Fibroblast of skin of right quadriceps (primary cell): ENCODE measurements around the gene SIM1.

Source experiments
- DNase-seq: peaks from one replicate; pipeline ENCODE4 v3.0.0-alpha.2; 2013

SIM1 gene

GRCh38 chr6:100455230-100456124 is 9.2 kb downstream of the SIM1 start:
- no peak for DNase-seq

GRCh38 chr6:100454551-100455229 is 10.0 kb downstream of the SIM1 start:
- no peak for DNase-seq

DNA sequence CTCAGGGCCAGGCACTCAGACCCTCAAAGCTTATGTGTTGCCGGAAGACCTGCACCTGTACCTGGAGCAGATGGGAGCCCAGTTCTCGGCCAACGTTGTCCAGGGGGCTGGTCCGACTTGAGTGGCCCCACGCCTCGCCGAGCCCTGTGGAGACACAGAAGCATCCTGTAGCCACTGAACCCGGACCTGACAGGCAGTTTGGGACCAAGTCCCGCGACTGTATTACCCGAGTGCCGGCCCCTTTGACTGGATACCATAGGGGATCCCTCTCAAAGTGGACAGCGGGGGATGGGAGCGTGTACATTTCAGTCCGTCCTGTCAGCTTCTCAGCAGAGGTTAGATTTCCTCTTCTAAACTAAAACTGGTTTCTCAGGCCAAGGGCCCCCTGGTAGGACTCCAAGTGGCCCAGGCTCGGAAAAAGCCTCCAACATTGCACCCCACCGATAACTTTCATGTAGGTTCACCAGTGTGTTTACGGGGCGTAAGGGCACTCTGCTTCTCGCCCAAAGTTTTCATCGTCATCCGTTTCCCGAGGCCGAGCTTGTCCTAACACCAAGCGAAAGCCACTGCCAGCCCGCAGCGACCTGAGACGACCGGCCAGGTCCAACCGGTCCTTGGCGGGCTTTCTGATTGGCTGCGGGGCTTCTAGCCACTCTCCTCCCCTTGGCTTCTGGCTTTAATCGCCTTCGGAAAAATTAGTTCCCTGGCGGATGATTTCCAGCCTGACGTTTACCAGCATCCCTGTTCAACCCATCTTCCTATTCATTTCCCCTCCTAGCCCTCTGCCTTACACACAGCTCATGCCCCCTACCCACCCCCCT is 10.8 kb downstream of the SIM1 start:
- DNase-seq, result no peak

GRCh38 chr6:100452998-100453397 is 11.7 kb downstream of the SIM1 start:
- peak; percentile 43 for DNase-seq

DNA sequence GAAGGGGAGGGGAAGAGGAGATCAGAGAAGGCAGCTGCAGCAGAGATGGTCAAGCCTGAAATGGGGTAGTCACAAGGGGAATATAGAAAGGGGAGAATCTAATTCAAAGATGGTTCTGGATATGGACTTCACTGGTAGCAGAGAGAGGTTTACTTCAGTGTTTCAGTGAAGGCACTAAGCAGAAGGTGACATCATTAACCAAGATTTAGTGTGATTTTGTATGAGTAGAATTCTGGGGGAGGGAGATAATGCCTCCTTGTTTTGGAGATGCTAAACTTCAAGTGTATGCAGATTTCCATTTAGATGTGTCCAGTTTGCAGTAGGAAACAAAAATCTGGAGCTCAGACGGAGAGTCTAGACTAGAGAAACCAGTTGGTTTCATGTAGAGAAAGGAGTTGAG is 13.1 kb downstream of the SIM1 start:
- no peak for DNase-seq

DNA sequence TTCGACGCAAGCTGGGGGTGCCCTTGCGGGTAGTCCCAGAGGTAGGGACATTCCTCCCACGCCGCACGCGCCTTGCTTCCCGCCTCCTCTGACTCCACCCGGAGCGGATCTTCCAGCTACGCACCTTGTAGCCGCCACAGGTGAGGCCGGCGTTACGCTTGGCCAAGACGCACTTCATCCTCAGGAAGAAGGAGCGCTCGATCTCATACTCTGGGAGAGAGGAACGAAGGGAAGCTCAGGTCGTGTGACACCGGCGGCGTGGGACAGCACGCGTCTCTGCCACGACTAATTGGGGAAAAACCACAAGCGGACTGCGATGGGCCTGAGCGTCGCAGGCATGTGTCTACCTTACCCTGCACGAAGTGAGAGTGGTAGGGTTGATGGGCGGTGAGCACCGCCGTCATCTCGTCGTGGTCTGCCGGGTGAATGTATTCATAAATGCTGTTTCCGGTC is 15.5 kb downstream of the SIM1 start:
- DNase-seq, result no peak

DNA sequence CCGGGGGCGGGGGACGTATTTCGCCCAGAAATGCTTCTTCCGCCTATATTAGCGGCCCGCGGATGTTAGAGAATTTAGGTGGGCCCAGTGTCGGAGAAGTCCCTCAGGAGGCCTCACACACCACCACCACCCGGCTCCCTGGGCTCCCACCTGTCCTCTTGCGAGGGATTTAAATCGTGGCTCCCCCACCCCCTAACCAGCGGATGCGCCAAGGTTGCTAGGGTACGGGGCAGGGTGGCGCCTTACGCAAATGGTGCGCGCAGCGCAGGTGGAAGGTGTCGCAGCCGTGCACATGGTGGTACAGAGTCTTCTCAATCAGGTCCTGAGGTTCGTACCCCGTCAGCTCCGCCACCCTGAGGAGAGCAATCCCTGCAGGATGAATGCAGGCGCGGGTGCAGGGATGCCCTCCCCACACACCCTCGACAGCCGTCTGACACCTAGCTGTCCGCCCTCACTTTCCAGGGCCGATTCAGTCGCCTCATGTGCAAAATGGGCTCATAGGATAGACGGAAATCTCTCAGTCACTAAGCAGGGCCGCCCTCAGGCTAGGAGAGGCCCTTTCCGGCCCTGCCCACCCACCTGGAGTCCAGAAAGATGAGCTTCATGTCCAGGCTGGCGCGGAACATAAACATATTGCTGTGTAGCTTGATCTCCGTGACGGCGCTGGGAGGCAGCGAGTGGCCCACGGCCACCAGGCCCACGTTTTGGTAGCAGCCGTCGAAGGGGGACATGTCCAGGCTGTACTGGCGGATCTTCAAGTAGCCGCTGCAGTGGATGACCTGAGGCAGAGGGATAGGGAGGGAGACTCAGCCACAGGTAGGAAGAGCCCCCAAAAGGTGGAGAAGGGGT is 16.6 kb downstream of the SIM1 start:
- no peak for DNase-seq

DNA sequence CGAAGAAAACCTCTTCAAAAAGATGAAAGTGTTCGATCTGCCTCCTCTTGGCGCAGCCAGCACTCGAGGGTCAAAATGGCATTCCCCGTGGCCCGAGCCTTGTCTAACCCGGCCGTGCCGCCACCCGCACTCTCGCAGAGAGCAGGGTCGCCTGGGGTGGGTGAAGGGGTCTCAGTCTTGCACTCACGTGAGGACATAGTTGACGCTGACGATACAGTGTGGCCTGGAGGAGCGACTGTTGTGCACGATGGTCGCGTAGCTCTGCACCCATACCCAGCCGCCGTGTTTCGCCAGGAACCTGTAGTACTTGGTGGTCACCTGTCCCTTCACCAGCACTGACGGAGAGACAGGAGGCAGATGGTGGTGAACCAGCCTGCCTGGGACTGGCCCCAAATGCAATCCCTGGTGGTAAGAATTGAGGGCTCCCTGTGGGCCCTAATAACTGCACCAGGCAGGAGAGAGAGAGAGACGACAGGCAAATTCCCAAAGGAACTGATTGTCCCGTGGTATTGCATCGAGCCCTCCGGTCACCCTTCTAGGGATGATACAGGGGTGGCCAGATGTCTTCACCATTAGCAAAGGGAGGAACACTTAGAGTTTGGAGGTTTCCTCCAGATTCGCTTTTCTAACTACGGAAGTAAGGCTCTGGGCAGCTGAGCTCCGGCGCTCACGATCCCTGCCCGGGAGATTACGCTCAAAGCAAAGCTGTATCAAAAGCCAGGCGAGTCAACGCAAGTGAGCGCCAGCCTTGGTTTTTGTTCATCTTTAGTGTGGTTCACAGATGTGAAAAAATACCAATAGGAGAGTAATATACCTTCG is 17.4 kb downstream of the SIM1 start:
- no peak for DNase-seq

GRCh38 chr6:100446115-100447080 is 18.3 kb downstream of the SIM1 start:
- peak; percentile 42 for DNase-seq

DNA sequence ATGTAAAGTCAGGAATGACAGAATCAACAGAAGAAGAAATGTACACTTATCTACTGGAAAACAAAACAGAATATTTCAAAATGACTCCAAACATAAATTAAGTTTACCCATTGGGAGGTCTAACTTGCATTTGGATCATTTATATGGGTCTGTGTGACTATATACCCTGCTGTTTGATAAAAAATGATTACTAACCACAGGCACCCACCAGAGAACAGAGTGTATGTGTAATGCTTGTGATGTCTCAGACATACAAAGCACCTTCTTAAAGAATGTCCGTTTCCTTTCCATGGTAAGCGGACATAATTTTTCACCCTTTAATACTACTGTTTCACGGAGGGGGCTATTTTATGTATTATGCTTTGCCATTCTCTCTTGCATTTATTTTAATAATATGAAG is 19.2 kb downstream of the SIM1 start:
- no peak for DNase-seq

DNA sequence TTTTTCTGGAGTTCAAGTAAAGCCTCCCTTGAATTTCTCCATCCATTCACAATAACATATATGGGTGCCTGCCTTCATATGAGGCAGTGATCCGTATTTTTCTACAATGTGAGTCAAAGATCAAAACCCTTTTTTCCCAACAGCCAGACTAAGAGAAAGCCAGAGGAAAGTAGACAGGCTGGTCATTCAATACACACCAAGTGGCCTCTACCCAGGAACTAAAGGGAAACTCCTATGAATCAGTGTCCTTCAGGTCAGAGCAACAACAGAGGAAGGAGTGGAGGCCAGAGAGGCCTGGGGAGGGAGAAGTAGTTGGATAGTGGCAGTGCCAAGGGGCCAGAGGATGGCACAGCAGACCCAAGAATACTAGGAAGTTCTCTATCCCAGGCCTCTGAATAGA is 23.8 kb downstream of the SIM1 start:
- DNase-seq, result no peak

DNA sequence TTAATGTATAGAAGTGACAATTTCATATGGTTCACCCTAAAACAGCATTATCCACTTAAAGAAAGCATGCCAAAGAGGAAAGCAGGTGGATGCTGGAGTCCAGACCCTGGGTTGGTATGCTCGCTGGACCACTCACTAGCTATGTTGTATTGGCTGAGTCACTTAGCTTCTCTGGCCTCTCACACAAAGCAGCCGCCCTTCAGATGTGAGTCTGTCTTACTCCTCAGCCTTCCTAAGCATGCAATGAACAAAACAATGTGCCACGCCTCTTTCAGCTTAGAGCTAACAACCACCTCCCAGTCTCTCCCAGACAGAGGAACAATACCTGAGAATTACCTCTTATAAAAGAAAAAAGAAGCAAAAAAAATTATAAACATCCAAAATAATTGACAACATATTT is 29.4 kb downstream of the SIM1 start:
- DNase-seq, result no peak

DNA sequence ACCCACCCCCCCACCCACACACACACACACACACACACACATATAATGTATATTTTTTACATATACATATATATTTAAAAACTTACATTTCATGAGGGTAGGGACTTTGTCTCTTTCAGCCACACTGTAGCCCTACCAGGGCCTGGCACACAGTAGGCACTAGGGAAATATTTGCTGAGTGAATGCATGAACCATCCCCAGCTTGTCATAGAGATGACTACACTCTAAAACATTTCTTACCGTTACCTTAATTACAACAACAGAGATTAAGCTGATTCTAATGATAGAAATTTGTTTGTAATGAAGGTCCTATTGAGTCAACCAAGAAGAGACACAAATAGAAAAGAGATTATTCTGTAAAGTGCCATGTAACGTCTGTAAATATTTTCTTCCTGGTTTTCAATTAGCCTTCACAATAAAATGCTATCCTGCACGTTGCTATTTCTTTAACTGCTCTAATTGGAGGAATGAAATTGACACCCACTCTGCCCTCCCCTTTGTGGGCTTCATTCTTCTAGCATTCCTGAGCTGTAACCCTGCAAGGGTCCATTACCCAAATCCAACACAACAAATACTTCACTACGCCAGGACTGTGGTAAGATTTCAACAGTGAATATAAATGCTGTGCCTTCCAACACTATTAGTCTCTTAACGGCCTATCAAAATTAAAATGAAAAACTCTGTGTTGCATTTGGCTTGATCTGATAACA is 30.8 kb downstream of the SIM1 start:
- DNase-seq, result no peak

GRCh38 chr6:100432136-100432535 is 32.6 kb downstream of the SIM1 start:
- no peak for DNase-seq

GRCh38 chr6:100430962-100431361 is 33.8 kb downstream of the SIM1 start:
- no peak for DNase-seq

GRCh38 chr6:100427452-100427851 is 37.3 kb downstream of the SIM1 start:
- DNase-seq, result no peak

DNA sequence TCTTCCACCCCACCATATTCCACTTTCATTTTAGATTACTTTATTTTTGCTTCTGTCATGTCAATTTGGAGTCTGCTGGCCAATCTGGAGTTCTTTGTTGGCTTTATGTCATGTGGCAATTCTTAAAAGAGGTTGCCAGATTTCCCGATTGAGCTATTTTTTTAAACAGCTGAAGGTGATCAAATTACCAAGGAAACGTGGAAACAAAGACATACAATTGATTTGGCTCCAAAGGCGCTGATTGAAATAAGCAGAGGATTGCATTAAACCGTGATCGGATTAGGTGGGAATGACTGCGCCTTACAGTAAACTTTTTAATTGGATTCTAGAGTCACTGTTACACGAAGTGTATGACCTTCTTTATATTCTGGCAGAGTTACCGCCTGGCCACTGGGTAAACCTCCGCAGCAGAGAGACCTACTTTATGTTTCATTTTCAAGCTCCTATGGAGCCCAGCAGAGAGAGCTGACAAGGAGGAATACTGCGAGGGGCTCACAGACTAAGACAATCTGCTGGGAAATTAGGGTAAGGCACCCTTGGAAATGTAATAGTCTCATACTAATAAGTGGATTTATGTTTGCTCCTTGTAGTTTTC is 37.9 kb downstream of the SIM1 start:
- no peak for DNase-seq

DNA sequence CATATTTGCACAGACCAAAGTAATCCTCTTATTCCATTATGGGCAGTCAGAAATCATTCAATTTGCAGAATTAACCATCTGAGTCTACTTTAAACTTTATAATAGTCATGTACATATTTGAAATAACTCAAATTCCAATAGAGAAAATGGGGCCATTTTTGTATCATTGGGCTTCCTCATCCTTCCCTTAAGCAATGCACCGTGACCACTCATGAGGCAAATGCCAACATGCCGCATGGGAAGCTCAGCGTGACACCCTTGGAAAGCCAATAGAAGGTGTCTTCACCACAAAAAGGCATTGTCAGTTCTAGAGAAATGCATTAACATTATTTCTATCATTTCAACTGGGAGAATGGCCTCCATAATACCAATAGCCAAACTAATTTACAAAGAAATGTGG is 38.5 kb downstream of the SIM1 start:
- peak; percentile 23 for DNase-seq

DNA sequence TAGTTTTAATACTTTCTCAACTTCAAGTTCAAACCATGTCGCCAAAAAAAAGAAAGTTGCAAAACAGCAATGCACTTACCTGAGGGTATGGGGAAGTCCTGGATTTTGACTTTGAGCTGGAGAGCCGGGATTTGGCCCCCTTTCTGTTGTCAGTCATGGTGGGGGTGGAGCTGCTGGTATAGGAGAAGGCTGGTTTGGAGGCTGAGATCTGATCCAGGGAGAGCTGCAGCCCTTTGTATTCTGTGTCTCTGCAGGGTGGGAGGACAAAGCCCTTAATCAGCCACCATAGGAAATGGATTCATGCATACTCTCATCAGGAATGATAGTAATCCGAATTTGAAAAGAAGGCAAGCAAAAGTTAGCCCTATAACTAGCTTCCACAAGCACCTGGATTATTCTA is 44.0 kb downstream of the SIM1 start:
- DNase-seq, result no peak
